SHP77 (cell line): ENCODE data around the gene NRXN3.

Source experiments
- DNase-seq, 2 experiments: peaks; one replicate each; lab custom pipeline; 2025; lab: John Stamatoyannopoulos, UW

NRXN3 gene

GRCh38 chr14:79293482-79294177 lies 1123.5 kb downstream of the NRXN3 start:
- DNase-seq: no peak

DNA sequence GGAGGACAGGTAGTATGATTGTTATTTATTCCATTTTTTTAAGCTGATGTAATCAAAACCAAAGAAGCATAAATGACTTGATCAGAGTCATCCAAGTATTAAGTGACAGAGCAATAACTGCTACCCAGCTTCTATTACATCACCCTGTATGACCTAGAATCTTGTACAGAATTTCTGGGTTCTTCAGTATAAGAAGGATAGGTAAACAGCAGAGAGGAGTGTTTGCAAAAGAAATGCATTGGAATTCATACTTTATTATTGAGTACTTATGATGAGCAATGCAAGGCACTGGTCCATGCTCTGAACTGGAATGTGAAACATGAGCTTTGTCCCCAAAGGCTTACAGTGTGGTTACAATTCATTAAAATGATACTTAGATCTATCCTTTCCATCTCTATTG lies 1124.3 kb downstream of the NRXN3 start:
- DNase-seq: no peak

DNA sequence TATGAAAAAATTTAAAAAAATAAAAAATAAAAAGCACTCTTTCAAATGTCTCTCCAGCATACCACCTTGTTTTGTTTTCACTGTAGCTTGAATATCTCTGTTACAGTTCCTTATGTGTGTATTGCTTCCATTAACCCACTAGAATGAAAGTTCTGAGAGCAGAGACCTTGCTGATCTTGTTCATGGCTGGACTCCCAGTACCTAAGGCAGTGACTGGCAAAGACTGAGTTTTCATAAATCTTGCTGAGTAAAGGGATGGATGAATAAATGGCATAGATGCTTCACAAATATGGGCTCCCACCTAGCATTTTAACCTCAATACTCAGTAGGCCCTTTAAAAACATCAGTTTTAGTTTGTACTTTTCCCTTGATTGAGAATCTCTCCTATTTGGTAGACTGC lies 1125.2 kb downstream of the NRXN3 start:
- no peak for DNase-seq

- no peak for DNase-seq
Observed at GRCh38 chr14:79298373-79298772, 1128.2 kb downstream of the NRXN3 start.

DNA sequence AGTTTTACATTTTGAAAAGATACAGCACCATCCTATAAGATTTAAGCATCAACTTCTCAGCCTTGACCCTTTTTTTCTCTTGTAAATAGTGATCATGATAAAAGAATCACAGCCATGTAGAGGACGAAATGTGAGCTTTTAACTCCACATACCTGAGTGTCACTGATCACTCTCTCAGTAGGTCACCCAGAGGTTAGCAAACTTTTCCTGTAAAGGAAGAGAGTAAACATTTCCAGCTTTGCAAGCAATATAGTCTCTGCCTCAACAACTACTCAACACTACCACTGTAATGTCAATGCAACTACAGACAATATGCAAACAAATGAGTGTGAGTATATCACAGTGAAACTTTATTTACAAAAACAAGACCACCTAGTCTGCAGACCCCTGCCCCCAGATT lies 1129.0 kb downstream of the NRXN3 start:
- DNase-seq: no peak

DNA sequence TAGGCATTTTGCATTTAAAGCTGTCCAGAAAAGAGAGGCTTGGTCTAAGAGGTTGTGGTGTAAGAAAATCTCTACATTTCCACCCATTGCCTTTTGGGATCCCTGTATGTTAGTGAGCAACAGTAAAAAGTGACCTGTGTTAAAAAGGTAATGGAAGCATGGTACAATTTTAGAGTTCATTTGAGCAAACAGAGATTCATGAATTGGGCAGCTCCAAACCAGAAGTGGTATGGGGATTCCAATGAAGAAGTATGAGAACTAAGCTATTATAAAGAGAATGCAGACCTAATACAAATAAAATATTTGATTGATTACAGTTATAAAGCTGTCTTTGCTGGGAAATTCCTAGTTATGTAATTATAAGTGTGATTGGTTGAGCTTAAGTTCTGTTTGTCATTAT lies 1134.1 kb downstream of the NRXN3 start:
- DNase-seq: no peak

DNA sequence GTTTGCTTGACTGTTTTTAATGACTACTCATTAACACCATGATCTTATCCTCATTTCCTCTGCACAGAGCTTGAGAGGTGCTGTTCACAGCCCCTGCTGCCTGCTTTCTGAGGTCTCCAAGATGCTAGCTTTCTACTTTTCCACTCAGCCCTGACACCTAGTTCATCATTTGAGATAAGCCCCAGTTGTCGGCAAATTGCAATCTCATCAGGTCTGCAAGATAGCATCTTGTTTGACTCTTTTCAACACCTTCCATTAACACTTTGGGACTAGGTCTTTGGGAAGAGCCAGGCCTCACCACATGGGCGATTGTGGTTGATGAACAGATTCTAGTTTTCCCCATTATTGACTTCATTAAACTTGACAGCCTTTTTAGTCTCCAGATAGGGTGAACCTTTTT lies 1136.4 kb downstream of the NRXN3 start:
- DNase-seq: no peak

DNA sequence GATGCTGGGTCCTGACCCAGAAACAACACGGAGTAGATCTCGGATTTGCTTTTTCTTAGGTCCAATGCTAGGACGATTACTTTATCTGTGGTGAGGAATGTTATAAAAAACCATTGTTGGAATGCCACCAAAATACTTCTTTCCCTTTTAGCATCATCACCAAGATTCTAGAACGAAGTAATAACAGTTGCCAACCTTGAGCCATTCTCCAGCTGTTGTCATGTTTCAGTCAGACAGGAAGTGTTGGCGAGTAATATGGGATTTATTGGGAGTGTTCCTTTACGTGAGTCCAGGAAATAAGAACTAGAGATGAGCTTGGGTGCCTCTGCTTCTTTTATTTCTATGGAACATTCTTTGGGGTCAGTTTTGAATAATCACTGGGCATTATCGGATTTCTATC lies 1148.2 kb downstream of the NRXN3 start:
- no peak for DNase-seq

- DNase-seq: no peak
Observed at GRCh38 chr14:79320561-79320960, 1150.4 kb downstream of the NRXN3 start.

GRCh38 chr14:79321070-79321469 lies 1150.9 kb downstream of the NRXN3 start:
- no peak for DNase-seq

- peak; percentile 58 to 69 for DNase-seq
Observed at GRCh38 chr14:79325071-79325470, 1154.9 kb downstream of the NRXN3 start.

DNA sequence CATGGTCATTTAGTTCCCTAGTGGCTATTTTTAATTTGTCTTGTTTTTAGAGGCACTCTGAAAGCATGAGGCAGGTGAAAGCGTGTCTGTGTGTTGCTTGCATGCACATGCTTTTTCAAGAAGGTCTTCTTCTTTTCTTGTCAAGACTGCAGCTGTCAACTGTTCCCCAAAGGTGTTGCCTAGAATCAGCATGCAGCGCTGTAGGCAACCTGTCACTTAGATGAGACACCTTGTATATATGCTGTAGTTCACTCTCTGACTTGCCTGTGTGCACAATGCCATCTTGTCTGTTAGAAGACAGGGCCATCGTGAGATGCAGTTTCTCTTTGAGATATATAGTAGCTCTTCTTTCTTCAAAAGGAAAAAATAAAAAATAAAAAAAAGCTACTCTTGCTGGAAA lies 1155.4 kb downstream of the NRXN3 start:
- DNase-seq: peak; percentile 10 to 34

GRCh38 chr14:79328863-79329262 lies 1158.7 kb downstream of the NRXN3 start:
- no peak for DNase-seq

GRCh38 chr14:79331830-79332229 lies 1161.7 kb downstream of the NRXN3 start:
- DNase-seq: no peak

GRCh38 chr14:79332504-79333197 lies 1162.5 kb downstream of the NRXN3 start:
- DNase-seq: no peak

GRCh38 chr14:79333198-79333546 lies 1163.0 kb downstream of the NRXN3 start:
- no peak for DNase-seq

- DNase-seq: no peak
Observed at GRCh38 chr14:79334272-79334671, 1164.1 kb downstream of the NRXN3 start.

DNA sequence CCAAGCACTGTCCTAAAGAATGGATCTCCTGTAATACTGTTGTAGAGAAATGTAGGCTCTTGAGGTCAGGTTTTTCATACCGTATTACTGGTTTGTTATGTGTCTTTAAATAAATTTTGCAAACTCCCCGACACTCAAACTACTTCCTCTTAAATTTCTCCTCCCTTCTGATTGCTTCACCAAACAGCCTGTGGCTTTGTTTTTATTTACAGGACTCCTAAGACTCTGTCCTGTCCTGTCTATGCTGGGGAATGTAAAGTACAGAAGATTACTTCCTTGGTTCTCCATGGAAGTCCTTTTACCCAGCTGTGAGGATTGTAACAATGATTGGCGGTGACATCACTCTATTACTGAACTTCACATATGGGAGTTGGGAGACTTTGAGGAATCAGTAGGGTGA lies 1167.6 kb downstream of the NRXN3 start:
- no peak for DNase-seq

GRCh38 chr14:79342942-79343341 lies 1172.8 kb downstream of the NRXN3 start:
- DNase-seq: no peak

DNA sequence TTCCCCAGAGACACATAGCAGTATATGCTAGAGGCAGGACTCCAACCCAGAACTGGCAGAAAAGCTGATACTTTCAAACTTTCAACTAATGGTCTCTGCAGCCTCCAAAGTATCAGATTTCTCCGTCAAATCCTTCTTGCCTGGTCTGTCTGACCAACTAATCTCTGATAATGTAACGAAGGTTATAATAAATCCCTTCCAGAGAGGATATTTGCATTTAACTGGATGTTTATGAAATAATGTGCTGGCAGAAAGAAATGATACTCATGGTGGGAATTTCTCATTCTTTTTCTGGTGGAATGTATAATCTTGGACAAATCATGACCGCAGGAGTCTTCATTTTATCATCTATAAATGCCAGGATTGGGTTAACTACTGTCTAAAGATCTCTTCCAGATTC lies 1180.8 kb downstream of the NRXN3 start:
- no peak for DNase-seq

GRCh38 chr14:79352076-79352630 lies 1182.0 kb downstream of the NRXN3 start:
- no peak for DNase-seq

- no peak for DNase-seq
Observed at GRCh38 chr14:79354336-79354735, 1184.2 kb downstream of the NRXN3 start.

- DNase-seq: no peak
Observed at GRCh38 chr14:79356040-79356439, 1185.9 kb downstream of the NRXN3 start.

GRCh38 chr14:79357307-79357706 lies 1187.1 kb downstream of the NRXN3 start:
- DNase-seq: no peak
